HEK293 (cell line): ENCODE data around the gene SLIT1.

Experiments used
- CTCF ChIA-PET: fragments of 350-600 bp; formaldehyde crosslinking; extraction: SDS; loops from one replicate; lab custom pipeline; 2021; ENCODE audit warnings: antibody characterized with exemption; lab: Yijun Ruan, JAX
- POLR2A ChIA-PET: fragments of 300-600 bp; formaldehyde crosslinking; extraction: SDS; loops from one replicate; lab custom pipeline; 2020; ENCODE audit warnings: antibody characterized with exemption, inconsistent platforms; lab: Yijun Ruan, JAX
- H3K27ac ChIP-seq: fragments of 200-500 bp; sonication (Bioruptor generic); 2 replicates; pipeline ENCODE4 v1.5.1; 2014; ENCODE audit warnings: low read depth, low read length, control low read depth, inconsistent platforms; ENCODE audit errors: extremely low read depth
- H3K36me3 ChIP-seq, 2 experiments: fragments of 200-500 bp in 1 of 2; sonication (Bioruptor generic) in 1 of 2; 1 replicate in 1 of 2; 2 replicates in 1 of 2; pipeline ENCODE4 v1.5.1; 2014 to 2017; ENCODE audit warnings: inconsistent platforms in 2 of 2, low read length in 2 of 2; ENCODE audit not compliant: control insufficient read depth in 2 of 2, insufficient read depth in 1 of 2
- H3K4me1 ChIP-seq: fragments of 200-500 bp; sonication (Bioruptor generic); 2 replicates; pipeline ENCODE4 v1.5.1; 2014; ENCODE audit warnings: mild to moderate bottlenecking, low read length, inconsistent platforms; ENCODE audit not compliant: control insufficient read depth, insufficient read depth
- H3K4me3 ChIP-seq: 2 replicates; pipeline ENCODE4 v1.5.1; 2011; ENCODE audit warnings: low read depth, mild to moderate bottlenecking, control low read depth, low read length, moderate library complexity
- H3K9me3 ChIP-seq: fragments of 200-500 bp; sonication (Bioruptor generic); 2 replicates; pipeline ENCODE4 v1.5.1; 2014; ENCODE audit warnings: low read depth, low read length, inconsistent platforms; ENCODE audit not compliant: control insufficient read depth, insufficient read depth
- BCL11A ChIP-seq: fragments of 450-650 bp; formaldehyde crosslinking; IDR thresholded peaks from 2 replicates; pipeline ENCODE4 v1.5.1; 2016; ENCODE audit warnings: low read depth, missing biosample characterization, missing genetic modification characterization
- FEZF1 ChIP-seq: fragments of 450-650 bp; formaldehyde crosslinking; IDR thresholded peaks from 2 replicates; pipeline ENCODE4 v1.5.1; 2016; ENCODE audit warnings: missing biosample characterization, missing genetic modification characterization
- REPIN1 ChIP-seq: fragments of 450-650 bp; formaldehyde crosslinking; IDR thresholded peaks from 2 replicates; pipeline ENCODE4 v1.5.1; 2017; ENCODE audit warnings: missing biosample characterization, missing genetic modification characterization, low read depth
- ZEB2 ChIP-seq: fragments of 450-650 bp; formaldehyde crosslinking; IDR thresholded peaks from 2 replicates; pipeline ENCODE4 v1.5.1; 2016; ENCODE audit warnings: missing biosample characterization, missing genetic modification characterization
- ZNF112 ChIP-seq: fragments of 450-650 bp; formaldehyde crosslinking; IDR thresholded peaks from 2 replicates; pipeline ENCODE4 v1.5.0; 2017; ENCODE audit warnings: missing biosample characterization, missing genetic modification characterization
- ZNF311 ChIP-seq: fragments of 450-650 bp; formaldehyde crosslinking; IDR thresholded peaks from 2 replicates; pipeline ENCODE4 v1.5.1; 2017; ENCODE audit warnings: missing biosample characterization, missing genetic modification characterization, borderline replicate concordance
- ZNF341 ChIP-seq: fragments of 450-650 bp; formaldehyde crosslinking; IDR thresholded peaks from 2 replicates; pipeline ENCODE4; 2016; ENCODE audit warnings: low read depth, missing biosample characterization, missing genetic modification characterization
- ZNF394 ChIP-seq: fragments of 450-650 bp; formaldehyde crosslinking; IDR thresholded peaks from 2 replicates; pipeline ENCODE4 v1.5.1; 2016; ENCODE audit warnings: missing biosample characterization, missing genetic modification characterization, mild to moderate bottlenecking, moderate library complexity, borderline replicate concordance
- ZNF416 ChIP-seq: fragments of 450-650 bp; formaldehyde crosslinking; IDR thresholded peaks from 2 replicates; pipeline ENCODE4 v1.5.1; 2016; ENCODE audit warnings: missing biosample characterization, missing genetic modification characterization
- ZNF48 ChIP-seq: fragments of 450-650 bp; formaldehyde crosslinking; IDR thresholded peaks from 2 replicates; pipeline ENCODE4 v1.5.1; 2016; ENCODE audit warnings: missing biosample characterization, missing genetic modification characterization
- ZNF660 ChIP-seq: fragments of 450-650 bp; IDR thresholded peaks from 2 replicates; pipeline ENCODE4 v1.5.1; 2018; ENCODE audit warnings: missing biosample characterization, mild to moderate bottlenecking, missing genetic modification characterization
- ZNF664 ChIP-seq: fragments of 450-650 bp; formaldehyde crosslinking; IDR thresholded peaks from 2 replicates; pipeline ENCODE4 v1.5.1; 2016; ENCODE audit warnings: missing biosample characterization, missing genetic modification characterization
- ZNF843 ChIP-seq: fragments of 450-650 bp; formaldehyde crosslinking; IDR thresholded peaks from 2 replicates; pipeline ENCODE4 v1.5.1; 2016; ENCODE audit warnings: missing biosample characterization, missing genetic modification characterization
- TF ChIP-seq, protein P1 (sequence below): fragments of 450-650 bp; formaldehyde crosslinking; IDR thresholded peaks from 2 replicates; pipeline ENCODE4 v1.5.1; 2016; ENCODE audit warnings: missing biosample characterization, missing genetic modification characterization
- TF ChIP-seq, protein P2 (sequence below): fragments of 450-650 bp; formaldehyde crosslinking; IDR thresholded peaks from 2 replicates; pipeline ENCODE4 v1.5.1; 2016; ENCODE audit warnings: missing biosample characterization, missing genetic modification characterization
- TF ChIP-seq, protein P3 (sequence below): fragments of 450-650 bp; formaldehyde crosslinking; IDR thresholded peaks from 2 replicates; pipeline ENCODE4 v1.5.1; 2016; ENCODE audit warnings: missing biosample characterization, missing genetic modification characterization
- TF ChIP-seq, protein P4 (sequence below): fragments of 450-650 bp; formaldehyde crosslinking; IDR thresholded peaks from 2 replicates; pipeline ENCODE4 v1.5.1; 2016; ENCODE audit warnings: missing biosample characterization, missing genetic modification characterization
- TF ChIP-seq, protein P5 (sequence below): fragments of 450-650 bp; formaldehyde crosslinking; IDR thresholded peaks from 2 replicates; pipeline ENCODE4 v1.5.1; 2016; ENCODE audit warnings: missing biosample characterization, missing genetic modification characterization
- TF ChIP-seq, protein P6 (sequence below): fragments of 450-650 bp; formaldehyde crosslinking; IDR thresholded peaks from 2 replicates; pipeline ENCODE4 v1.5.1; 2017; ENCODE audit warnings: missing biosample characterization, missing genetic modification characterization

The SLIT1 gene

DNA sequence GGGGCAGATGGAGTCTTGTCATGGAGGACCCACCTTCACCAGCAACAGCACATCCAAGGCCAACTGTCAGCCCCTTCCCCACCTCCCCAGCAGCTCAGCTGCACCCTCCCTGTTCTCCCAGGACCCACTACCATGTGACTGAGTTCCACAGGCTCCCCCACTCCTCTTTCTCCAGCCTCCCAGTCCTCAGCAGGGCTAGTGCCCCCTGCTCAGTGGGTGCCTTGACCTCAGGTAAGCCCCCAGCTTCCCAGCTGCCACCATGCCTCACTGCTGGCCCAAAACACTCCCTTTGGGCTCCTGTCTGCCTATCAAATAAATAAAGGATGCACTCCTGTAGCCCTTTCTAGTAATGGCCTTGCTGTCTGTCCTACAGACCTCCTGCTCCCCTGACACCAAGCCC, 174.4 kb downstream of the SLIT1 start (continued):
- TF ChIP-seq, protein P1, sequence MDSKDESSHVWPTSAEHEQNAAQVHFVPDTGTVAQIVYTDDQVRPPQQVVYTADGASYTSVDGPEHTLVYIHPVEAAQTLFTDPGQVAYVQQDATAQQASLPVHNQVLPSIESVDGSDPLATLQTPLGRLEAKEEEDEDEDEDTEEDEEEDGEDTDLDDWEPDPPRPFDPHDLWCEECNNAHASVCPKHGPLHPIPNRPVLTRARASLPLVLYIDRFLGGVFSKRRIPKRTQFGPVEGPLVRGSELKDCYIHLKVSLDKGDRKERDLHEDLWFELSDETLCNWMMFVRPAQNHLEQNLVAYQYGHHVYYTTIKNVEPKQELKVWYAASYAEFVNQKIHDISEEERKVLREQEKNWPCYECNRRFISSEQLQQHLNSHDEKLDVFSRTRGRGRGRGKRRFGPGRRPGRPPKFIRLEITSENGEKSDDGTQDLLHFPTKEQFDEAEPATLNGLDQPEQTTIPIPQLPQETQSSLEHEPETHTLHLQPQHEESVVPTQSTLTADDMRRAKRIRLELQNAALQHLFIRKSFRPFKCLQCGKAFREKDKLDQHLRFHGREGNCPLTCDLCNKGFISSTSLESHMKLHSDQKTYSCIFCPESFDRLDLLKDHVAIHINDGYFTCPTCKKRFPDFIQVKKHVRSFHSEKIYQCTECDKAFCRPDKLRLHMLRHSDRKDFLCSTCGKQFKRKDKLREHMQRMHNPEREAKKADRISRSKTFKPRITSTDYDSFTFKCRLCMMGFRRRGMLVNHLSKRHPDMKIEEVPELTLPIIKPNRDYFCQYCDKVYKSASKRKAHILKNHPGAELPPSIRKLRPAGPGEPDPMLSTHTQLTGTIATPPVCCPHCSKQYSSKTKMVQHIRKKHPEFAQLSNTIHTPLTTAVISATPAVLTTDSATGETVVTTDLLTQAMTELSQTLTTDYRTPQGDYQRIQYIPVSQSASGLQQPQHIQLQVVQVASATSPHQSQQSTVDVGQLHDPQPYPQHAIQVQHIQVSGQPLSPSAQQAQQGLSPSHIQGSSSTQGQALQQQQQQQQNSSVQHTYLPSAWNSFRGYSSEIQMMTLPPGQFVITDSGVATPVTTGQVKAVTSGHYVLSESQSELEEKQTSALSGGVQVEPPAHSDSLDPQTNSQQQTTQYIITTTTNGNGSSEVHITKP (tag by site-specific recombination): no peak
- no peak for TF ChIP-seq ZEB2 (tag by site-specific recombination)
- TF ChIP-seq, protein P2, sequence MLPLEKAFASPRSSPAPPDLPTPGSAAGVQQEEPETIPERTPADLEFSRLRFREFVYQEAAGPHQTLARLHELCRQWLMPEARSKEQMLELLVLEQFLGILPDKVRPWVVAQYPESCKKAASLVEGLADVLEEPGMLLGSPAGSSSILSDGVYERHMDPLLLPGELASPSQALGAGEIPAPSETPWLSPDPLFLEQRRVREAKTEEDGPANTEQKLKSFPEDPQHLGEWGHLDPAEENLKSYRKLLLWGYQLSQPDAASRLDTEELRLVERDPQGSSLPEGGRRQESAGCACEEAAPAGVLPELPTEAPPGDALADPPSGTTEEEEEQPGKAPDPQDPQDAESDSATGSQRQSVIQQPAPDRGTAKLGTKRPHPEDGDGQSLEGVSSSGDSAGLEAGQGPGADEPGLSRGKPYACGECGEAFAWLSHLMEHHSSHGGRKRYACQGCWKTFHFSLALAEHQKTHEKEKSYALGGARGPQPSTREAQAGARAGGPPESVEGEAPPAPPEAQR (tag by site-specific recombination): no peak
- TF ChIP-seq FEZF1 (tag by site-specific recombination): no peak
- no peak for TF ChIP-seq ZNF843 (tag by site-specific recombination)
- TF ChIP-seq, protein P3, sequence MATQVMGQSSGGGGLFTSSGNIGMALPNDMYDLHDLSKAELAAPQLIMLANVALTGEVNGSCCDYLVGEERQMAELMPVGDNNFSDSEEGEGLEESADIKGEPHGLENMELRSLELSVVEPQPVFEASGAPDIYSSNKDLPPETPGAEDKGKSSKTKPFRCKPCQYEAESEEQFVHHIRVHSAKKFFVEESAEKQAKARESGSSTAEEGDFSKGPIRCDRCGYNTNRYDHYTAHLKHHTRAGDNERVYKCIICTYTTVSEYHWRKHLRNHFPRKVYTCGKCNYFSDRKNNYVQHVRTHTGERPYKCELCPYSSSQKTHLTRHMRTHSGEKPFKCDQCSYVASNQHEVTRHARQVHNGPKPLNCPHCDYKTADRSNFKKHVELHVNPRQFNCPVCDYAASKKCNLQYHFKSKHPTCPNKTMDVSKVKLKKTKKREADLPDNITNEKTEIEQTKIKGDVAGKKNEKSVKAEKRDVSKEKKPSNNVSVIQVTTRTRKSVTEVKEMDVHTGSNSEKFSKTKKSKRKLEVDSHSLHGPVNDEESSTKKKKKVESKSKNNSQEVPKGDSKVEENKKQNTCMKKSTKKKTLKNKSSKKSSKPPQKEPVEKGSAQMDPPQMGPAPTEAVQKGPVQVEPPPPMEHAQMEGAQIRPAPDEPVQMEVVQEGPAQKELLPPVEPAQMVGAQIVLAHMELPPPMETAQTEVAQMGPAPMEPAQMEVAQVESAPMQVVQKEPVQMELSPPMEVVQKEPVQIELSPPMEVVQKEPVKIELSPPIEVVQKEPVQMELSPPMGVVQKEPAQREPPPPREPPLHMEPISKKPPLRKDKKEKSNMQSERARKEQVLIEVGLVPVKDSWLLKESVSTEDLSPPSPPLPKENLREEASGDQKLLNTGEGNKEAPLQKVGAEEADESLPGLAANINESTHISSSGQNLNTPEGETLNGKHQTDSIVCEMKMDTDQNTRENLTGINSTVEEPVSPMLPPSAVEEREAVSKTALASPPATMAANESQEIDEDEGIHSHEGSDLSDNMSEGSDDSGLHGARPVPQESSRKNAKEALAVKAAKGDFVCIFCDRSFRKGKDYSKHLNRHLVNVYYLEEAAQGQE: no peak
- TF ChIP-seq REPIN1 (tag by site-specific recombination): no peak

DNA sequence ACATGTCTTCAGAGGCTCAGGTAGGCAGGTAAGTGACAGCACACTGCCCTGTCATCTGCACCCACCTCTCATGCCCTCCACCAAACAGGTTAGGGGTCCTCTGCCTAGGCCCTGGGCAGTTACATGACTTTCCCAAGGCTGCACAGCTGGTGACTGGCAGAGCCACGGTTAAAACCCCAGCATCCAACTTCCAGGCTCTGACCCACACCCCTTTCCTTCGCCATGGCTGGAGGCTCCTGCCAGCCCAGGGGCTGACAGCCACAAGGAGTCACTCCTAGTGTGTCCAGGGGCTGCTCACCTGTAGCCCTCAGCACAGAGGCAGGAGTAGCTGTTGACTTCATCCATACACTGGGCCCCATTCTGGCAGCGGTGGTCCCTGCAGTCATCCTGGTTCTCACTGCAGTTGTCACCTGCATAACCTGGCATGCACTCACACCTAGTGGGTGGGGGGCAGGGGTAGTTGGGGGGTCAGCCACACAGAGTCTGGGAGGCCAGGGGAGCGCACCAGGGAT, 175.0 kb downstream of the SLIT1 start:
- CTCF ChIA-PET: interaction anchor here (0.5 to 1.4 kb wide), 4 partner anchors 15 to 427 kb away, joined by 3 to 6 read pairs (median 4); no protein-coding TSS in a partner anchor
- Histone ChIP-seq H3K27ac (no peak overlapping the region), H3K4me1 (no peaks in the 10 kb centered on the region), H3K36me3 (no peaks in the 10 kb centered on the region), H3K4me3 (no peak overlapping the region), H3K9me3 (no peaks in the 10 kb centered on the region)
- POLR2A ChIA-PET: no interaction called here
- TF ChIP-seq, protein P4, sequence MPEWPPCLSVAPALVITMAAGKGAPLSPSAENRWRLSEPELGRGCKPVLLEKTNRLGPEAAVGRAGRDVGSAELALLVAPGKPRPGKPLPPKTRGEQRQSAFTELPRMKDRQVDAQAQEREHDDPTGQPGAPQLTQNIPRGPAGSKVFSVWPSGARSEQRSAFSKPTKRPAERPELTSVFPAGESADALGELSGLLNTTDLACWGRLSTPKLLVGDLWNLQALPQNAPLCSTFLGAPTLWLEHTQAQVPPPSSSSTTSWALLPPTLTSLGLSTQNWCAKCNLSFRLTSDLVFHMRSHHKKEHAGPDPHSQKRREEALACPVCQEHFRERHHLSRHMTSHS (tag by site-specific recombination): no peak
- TF ChIP-seq ZNF416 (tag by site-specific recombination) (no peak), ZNF112 (no peak), BCL11A (tag by site-specific recombination) (no peak), ZNF664 (no peak), ZNF660 (tag by site-specific recombination) (no peak), ZNF311 (tag by site-specific recombination) (no peak), ZNF48 (no peak), ZNF394 (no peak), ZNF341 (tag by site-specific recombination) (no peak)
- TF ChIP-seq, protein P2 (tag by site-specific recombination): no peak
- TF ChIP-seq, protein P5, sequence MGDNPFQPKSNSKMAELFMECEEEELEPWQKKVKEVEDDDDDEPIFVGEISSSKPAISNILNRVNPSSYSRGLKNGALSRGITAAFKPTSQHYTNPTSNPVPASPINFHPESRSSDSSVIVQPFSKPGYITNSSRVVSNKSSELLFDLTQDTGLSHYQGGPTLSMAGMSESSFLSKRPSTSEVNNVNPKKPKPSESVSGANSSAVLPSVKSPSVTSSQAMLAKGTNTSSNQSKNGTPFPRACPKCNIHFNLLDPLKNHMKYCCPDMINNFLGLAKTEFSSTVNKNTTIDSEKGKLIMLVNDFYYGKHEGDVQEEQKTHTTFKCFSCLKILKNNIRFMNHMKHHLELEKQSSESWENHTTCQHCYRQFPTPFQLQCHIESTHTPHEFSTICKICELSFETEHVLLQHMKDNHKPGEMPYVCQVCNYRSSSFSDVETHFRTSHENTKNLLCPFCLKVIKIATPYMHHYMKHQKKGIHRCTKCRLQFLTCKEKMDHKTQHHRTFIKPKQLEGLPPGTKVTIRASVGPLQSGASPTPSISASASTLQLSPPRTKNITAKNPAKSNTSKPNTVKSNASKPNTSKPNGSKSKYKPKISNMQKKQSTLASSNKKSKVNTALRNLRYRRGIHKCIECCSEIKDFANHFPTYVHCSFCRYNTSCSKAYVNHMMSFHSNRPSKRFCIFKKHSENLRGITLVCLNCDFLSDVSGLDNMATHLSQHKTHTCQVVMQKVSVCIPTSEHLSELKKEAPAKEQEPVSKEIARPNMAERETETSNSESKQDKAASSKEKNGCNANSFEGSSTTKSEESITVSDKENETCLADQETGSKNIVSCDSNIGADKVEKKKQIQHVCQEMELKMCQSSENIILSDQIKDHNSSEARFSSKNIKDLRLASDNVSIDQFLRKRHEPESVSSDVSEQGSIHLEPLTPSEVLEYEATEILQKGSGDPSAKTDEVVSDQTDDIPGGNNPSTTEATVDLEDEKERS: no peak
- TF ChIP-seq, protein P6, sequence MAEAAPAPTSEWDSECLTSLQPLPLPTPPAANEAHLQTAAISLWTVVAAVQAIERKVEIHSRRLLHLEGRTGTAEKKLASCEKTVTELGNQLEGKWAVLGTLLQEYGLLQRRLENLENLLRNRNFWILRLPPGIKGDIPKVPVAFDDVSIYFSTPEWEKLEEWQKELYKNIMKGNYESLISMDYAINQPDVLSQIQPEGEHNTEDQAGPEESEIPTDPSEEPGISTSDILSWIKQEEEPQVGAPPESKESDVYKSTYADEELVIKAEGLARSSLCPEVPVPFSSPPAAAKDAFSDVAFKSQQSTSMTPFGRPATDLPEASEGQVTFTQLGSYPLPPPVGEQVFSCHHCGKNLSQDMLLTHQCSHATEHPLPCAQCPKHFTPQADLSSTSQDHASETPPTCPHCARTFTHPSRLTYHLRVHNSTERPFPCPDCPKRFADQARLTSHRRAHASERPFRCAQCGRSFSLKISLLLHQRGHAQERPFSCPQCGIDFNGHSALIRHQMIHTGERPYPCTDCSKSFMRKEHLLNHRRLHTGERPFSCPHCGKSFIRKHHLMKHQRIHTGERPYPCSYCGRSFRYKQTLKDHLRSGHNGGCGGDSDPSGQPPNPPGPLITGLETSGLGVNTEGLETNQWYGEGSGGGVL: no peak
